ENCODE results near the gene CSF2.
"Not testable (repeated sequence)": the region's sequence is repeated elsewhere in the genome, so short reads cannot be mapped to it uniquely, and the experiment has no call there.

The CSF2 gene

DNA sequence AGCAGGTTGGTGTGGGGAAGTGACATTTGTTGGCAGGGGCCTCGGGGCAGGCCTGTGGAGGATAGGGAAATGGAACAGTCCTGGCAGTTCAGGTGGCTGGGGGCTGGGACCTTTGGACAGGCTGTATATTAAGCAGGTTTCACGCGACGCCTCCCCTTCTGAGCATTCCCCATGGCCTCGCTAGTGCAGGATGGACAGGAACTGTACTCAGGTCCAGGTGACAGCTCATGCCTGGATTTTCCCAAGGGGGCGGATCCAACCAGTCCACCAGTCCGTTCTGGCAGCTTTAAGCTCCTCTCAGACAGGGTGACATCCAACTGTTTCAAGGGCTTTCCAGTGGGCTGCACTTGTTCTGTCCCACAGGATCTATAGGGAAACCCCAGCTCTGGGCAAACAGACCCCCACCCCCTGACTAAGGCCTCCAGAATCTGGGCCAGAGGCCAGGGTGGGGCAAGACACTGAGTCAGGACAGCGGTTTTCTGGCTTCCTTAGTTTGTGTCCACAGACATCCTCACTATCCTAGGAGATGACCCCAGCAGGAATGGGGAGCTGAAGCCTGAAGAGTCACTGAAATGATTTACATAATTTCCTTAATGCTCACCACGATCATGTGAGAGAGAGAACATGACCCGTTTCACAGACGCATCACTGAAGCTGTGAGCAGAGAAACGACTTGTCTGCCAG is 20.9 kb downstream of the CSF2 start:
- DNase-seq: no peak

DNA sequence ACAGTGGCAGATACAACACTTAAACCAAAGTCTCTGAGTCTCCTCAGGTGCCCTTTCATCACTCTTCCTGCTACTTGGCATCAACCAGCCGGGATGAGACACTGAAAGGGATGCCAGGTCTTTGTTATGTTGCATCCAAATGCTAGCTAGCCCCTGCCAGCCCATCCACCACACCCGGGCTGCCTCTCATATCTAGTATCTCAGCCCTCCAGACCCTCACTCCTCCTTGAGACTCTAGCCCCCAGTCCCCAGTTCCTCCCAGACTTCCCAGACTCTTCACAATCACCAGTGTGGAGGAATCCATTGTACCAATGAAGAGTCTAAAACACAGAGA is 21.5 kb downstream of the CSF2 start:
- no peak for DNase-seq

DNA sequence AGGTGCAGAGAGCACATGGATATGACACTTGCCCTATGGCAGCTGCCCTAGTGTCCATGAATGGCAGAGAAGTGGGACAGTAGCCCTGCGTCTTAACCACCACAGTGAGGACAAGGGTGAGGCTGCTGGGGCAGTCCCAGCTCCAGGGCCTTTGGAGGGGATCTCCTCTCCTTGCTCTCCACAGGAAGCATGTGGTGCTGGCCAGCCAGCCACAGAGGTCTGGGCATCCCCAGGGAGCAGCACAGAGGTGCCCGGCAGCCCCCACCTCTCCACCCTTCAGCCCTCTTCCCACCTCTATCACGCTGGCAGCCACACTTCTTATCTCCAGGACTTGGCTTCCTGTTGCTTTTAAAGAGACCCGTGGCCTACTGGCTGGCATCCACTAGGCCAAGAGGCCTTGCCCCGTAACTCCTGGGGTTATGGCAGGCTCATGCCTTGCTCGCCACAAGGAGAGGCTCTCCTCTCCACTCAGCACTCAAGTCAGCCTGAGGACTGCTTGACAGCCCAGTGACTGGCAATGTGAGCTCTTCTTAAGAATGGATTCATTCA is 21.9 kb downstream of the CSF2 start:
- DNase-seq: no peak

GRCh38 chr5:132096904-132097303 is 23.3 kb downstream of the CSF2 start:
- DNase-seq: no peak

GRCh38 chr5:132098151-132098594 is 24.6 kb downstream of the CSF2 start:
- no peak for DNase-seq

- DNase-seq: no peak
Observed at GRCh38 chr5:132098621-132099020, 25.0 kb downstream of the CSF2 start.

- peak; percentile 64 for DNase-seq
Observed at GRCh38 chr5:132099076-132099748, 25.6 kb downstream of the CSF2 start.

GRCh38 chr5:132099905-132100304 is 26.3 kb downstream of the CSF2 start:
- DNase-seq: no peak

GRCh38 chr5:132100672-132101261 is 27.2 kb downstream of the CSF2 start:
- peak; percentile 54 for DNase-seq

DNA sequence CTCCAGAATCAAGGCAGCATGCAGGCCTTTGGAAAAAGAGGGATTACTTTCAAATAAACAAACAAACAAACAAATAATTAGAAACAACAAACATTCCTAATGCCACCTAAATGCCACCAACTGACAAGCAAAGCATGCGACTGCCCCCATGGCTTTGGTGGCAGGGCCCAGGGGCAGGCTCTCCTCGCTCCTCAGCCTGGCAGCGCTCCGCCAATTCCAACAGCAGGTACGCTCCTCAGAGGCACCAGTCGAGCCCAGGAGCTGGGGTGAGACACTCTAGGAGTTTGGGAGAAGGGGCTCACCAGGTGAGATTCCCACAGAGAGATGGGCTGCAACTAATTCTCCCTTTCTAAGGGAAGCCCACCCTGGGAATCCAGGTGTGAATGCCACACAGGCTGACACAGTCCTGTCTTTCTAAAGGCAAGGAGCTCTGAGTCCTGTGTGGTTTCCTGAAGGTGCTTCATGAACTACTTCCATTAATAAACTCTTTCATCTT is 27.8 kb downstream of the CSF2 start:
- DNase-seq: no peak

GRCh38 chr5:132102101-132102701 is 28.6 kb downstream of the CSF2 start:
- peak; percentile 65 for DNase-seq

DNA sequence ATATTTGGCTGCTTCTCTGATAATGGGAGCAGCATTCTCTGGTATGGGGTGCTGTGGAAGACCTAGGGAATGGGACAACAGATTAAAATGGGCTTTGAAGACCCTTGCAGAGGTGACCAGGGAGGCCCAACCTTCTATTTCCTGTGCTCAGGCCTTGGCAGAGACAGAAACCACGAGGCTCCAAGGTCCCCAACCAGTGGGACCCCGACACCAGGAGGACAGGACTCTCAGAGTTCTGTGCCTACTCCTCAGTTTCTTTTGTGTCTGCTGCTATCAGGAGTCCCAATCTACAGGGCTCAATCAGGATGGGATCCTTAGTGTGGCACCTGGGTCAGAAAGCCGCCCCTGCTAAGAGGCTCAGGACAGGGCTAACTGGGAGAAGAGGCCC is 29.3 kb downstream of the CSF2 start:
- no peak for DNase-seq

- DNase-seq: peak; percentile 89
Observed at GRCh38 chr5:132103332-132103951, 29.9 kb downstream of the CSF2 start.

DNA sequence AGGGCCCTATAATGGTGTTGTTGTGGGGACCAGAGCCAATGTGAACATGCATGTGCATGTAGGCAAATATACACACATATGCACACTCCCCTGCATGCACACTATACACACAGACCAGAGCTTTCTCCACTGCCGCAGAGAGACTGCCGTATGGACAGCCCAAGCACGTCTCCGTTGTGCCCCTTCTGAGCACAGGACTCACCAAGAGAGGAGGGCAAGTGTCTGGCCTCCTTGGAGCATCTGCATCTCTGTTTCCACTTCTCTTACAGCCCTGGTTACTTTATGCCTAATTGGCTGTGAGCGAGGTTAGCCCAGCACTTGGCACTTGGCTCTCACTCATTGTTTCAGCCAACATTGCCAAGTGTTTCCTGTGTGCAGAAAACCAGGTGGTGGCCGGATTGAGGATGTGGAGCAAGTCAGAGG is 30.4 kb downstream of the CSF2 start:
- DNase-seq: no peak

DNA sequence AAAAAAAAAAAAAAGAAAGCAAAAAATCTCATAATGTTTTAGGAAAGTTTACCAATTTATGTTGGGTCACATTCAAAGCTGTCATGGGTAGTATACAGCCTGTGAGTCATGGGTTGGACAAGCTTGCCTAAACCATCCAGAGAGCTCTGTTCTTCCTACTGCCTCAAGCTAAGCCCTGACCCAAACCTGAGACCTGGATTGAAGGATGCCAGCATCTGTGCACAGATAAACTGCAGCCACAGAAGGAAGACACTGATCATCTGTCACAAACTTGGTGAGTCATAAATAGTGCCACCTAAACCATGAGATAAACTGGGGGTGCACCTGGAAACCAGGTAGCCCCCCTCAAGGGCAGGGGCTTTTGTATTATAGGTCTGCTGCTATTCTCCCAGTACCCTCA is 31.0 kb downstream of the CSF2 start:
- DNase-seq: peak; percentile 12

GRCh38 chr5:132105688-132106087 is 32.1 kb downstream of the CSF2 start:
- no peak for DNase-seq

GRCh38 chr5:132108495-132108894 is 34.9 kb downstream of the CSF2 start:
- DNase-seq: not testable (repeated sequence)

GRCh38 chr5:132108957-132109356 is 35.4 kb downstream of the CSF2 start:
- not testable (repeated sequence) for DNase-seq

- no peak for DNase-seq
Observed at GRCh38 chr5:132109494-132110053, 36.0 kb downstream of the CSF2 start.

DNA sequence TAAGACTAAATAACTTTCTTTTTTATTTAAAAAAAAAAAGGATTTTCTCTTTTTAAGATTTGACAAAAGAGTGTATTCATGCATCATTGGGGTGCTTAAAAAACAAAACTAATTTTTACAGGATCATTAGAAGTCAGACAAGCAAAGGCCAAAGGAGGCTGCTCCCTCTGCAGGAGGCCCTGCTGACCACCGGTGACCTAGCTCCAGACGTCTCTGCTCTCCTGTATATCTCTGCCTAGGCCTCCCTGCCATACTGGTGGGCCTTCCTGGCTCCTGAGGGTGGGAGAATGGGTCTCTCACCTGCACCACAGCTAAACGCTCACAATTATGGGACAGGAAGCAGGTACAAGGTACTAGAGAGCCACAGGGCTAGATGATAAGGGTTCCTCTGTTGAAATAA is 36.6 kb downstream of the CSF2 start:
- no peak for DNase-seq

GRCh38 chr5:132110930-132111329 is 37.3 kb downstream of the CSF2 start:
- no peak for DNase-seq

DNA sequence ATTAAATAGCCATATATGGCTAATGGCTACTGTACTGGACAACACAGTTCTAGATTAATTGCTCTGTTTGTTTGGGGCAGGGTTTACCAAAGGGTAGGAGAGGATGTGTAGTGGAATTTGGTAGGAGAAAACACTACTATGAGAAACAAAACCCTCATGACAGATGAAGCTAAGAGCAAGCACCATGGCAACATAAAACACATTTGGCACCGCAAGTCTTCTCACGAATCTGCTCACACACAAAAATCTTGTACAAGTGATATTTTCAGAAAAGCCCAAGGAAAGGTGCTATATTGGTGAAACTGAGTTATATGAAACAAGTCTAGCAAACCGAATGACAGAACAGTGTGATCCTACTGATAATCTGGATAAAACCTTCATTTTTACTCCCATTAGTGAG is 38.5 kb downstream of the CSF2 start:
- DNase-seq: no peak

Data from CD4-positive, alpha-beta T cell treated with Interleukin-21 for 1 hour (primary cell).